ENCODE data around the gene GDAP1L1.

Gene GDAP1L1

DNA sequence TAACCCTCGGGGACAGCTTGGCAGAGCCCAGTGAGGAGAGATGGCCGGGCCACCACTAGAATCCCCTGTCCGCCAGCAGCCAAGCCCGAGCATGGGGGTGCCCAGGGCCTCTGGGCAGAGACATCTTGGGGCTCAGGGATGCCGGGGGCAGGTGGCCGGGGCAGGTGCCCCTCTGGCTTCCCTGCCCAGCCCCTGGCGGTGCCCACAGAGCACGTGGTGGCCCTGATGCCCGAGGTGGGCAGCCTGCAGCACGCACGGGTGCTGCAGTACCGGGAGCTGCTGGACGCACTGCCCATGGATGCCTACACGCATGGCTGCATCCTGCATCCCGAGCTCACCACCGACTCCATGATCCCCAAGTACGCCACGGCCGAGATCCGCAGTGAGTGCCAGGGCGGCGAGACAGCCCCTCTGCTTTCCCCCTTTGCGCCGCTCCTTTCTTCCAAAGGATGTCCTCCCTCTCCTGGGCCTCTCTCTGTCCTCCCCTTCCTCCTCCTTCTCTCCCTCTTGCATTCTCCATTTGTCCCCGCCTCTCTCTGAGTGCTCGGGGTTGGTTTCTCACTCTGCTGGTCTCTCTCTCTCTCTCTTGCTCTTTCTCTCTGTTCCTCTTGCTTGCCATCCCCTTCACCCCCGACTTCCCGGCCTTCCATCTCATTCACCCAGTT lies 11.2 kb downstream of the GDAP1L1 start:
- Histone ChIP-seq H3K27ac (no peak overlapping the region), H3K27me3 (ENCODE audit: insufficient read depth, low read depth, severe bottlenecking) (no peaks in the 10 kb centered on the region), H3K4me3 (ENCODE audit: low read depth, low read length) (no peak overlapping the region), H3K36me3 (no peaks in the 10 kb centered on the region), H3K9me3 (ENCODE audit: severe bottlenecking) (no peaks in the 10 kb centered on the region)
- TF ChIP-seq, protein P1, sequence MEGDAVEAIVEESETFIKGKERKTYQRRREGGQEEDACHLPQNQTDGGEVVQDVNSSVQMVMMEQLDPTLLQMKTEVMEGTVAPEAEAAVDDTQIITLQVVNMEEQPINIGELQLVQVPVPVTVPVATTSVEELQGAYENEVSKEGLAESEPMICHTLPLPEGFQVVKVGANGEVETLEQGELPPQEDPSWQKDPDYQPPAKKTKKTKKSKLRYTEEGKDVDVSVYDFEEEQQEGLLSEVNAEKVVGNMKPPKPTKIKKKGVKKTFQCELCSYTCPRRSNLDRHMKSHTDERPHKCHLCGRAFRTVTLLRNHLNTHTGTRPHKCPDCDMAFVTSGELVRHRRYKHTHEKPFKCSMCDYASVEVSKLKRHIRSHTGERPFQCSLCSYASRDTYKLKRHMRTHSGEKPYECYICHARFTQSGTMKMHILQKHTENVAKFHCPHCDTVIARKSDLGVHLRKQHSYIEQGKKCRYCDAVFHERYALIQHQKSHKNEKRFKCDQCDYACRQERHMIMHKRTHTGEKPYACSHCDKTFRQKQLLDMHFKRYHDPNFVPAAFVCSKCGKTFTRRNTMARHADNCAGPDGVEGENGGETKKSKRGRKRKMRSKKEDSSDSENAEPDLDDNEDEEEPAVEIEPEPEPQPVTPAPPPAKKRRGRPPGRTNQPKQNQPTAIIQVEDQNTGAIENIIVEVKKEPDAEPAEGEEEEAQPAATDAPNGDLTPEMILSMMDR (IDR thresholded peaks at IDR 0.05; ENCODE audit: low read depth, low read length), result no peak
- no peak for DNase-seq

DNA sequence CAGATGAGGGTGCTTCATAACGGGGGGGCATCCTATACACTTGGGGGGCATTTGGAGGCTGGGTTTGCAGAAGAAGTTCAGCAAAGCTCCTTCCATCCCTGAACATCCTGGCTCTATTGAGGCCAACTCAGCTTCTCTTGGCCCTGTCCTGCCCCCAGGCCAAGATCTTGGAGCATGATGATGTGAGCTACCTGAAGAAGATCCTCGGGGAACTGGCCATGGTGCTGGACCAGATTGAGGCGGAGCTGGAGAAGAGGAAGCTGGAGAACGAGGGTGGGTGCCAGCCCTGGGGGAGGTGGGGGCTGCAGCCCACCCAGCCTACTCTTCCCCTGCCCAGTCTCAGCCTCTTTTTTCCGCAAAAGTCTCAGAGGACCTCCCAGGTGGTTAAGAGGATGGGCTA lies 17.2 kb downstream of the GDAP1L1 start:
- Histone ChIP-seq H3K27me3 (ENCODE audit: insufficient read depth, low read depth, severe bottlenecking) (no peaks in the 10 kb centered on the region), H3K9me3 (ENCODE audit: severe bottlenecking) (no peaks in the 10 kb centered on the region), H3K36me3 (peaks cover 10% of the 10 kb centered on the region), H3K27ac (no peak overlapping the region), H3K4me3 (ENCODE audit: low read depth, low read length) (no peak overlapping the region)
- DNase-seq, result no peak
- TF ChIP-seq, protein P1 (IDR thresholded peaks at IDR 0.05; ENCODE audit: low read depth, low read length), result no peak

DNA sequence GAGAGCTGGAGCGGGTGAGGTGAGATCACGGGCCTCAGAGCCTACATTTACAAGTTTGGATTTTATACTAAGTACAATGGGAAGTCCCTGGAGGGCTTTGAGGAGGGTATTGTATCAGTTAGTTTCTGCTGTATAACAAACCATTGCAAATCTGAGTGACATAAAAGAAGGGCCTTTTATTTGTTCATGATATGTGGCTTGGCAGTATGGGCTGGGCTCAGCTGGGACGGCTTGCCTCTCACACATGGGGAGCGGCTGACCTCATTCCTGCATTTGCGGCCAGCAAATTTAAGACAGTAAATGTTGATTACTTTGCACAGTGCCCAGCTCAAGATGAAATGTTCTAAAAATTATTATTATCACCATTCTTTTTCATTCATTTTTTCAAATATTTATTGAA lies 21.7 kb downstream of the GDAP1L1 start:
- no peaks in the 10 kb centered on the region for H3K9me3 ChIP-seq (ENCODE audit: severe bottlenecking)
- TF ChIP-seq, protein P1 (IDR thresholded peaks at IDR 0.05; ENCODE audit: low read depth, low read length), result no peak
- DNase-seq, result no peak
- H3K27me3 ChIP-seq (ENCODE audit: insufficient read depth, low read depth, severe bottlenecking), result no peaks in the 10 kb centered on the region
- H3K27ac ChIP-seq, result no peak overlapping the region
- H3K4me3 ChIP-seq (ENCODE audit: low read depth, low read length), result no peak overlapping the region
- peaks cover 10% of the 10 kb centered on the region for H3K36me3 ChIP-seq

DNA sequence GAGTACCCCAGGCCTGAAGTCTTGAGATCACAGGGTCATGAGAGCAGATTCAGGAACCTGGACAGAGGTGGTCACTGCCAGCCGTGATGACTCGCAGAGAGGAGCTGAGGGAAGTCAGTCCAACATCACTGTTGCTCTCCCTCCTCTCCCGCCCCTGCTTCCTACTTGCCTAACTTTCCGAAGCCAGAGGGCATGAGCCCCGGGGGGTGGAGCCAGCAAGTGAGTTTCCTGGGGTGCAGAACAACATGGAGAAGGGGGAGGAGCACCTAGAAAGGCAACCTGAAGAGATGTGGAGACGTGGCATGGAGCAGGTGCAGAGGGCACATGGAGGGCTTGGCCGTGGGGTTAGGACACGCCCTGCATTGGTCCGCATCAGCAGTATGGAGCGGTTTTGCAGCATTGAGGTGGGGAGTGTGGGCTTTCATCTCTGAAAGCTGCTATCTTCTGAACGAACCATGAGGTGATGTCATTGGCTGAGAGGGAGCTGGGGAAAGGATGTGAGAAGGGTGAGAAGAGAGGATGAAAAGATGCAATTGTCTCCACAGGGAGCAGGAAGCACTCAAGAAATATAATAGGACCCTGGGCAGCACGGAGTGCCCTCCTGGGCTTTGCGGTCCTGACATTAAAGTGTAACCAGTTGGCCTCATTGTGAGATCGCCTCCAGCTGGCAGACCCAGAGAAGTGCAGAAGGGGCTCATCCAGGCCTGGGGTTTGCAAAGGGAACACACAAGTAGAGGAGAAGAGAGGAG lies 25.0 kb downstream of the GDAP1L1 start:
- H3K4me3 ChIP-seq (ENCODE audit: low read depth, low read length), result no peak overlapping the region
- no peaks in the 10 kb centered on the region for H3K27me3 ChIP-seq (ENCODE audit: insufficient read depth, low read depth, severe bottlenecking)
- no peaks in the 10 kb centered on the region for H3K36me3 ChIP-seq
- no peaks in the 10 kb centered on the region for H3K9me3 ChIP-seq (ENCODE audit: severe bottlenecking)
- TF ChIP-seq, protein P1 (IDR thresholded peaks at IDR 0.05; ENCODE audit: low read depth, low read length), result peak; percentile 73
- DNase-seq, result peak; percentile 35
- H3K27ac ChIP-seq, result no peak overlapping the region

DNA sequence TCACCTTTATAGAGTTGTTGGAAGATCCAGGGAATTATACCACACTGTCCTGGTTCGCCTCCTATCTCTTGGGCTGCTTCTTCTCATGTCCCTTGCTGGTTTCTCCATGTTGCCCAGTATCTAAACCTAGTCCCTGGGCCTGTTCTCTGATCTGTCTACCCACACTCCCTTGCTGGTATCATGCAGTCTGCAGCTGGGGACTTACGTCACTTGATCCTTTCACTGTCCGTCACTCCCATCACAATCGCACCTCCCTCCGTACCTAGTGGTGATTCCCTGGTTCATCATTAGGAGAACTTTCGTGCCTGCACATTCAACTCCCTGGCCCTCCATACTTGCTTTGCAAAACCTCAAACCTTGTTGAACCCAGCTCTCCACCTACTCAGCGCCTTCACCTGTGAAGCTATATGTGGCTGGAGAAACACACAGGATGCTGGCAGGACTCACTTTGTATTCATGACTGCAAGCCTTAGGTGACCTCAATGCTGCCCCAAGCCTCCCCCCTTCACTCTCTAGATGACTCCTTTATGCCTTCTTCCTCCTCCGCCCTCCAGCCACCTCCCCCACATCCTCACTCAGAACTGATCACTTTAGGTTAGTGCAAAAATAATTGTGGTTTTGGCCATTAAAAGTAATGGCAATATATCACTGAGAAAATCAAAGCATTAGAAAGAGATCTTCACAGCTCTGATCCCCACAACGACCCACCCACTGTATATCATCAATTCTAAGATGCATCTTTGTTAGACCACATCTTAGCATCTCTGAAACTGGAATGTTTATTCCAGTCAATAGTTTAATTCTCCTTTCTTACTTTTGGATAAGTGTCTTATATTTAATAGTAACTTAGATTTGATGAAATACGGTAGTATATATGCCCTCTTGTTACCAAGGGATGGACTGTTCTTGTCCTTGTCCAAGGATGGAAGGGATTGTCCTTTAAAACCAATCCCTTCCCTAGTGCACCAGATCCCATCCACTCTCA lies 26.4 kb downstream of the GDAP1L1 start:
- no peak overlapping the region for H3K4me3 ChIP-seq (ENCODE audit: low read depth, low read length)
- no peaks in the 10 kb centered on the region for H3K36me3 ChIP-seq
- no peak for DNase-seq
- no peak overlapping the region for H3K27ac ChIP-seq
- TF ChIP-seq, protein P1 (IDR thresholded peaks at IDR 0.05; ENCODE audit: low read depth, low read length), result no peak
- no peaks in the 10 kb centered on the region for H3K27me3 ChIP-seq (ENCODE audit: insufficient read depth, low read depth, severe bottlenecking)
- H3K9me3 ChIP-seq (ENCODE audit: severe bottlenecking), result no peaks in the 10 kb centered on the region

Data from WERI-Rb-1 (cell line).